HT1080 (cell line): ENCODE data around the gene IL25. TPM values are rescaled to one million over a fixed set of nuclear protein-coding genes. Genes with fewer than 3 reads are reported as not detected.

Experiments
- small RNA-seq: library from RNA; depleted of rRNA; stranded (forward); fragments of <200 nt; gene quantifications from one replicate; pipeline ENCODE3, GENCODE V24; 2014
- total RNA-seq: library from RNA; depleted of rRNA; stranded (reverse); fragments of >200 nt; shearing (Covaris generic); gene quantifications from 2 replicates; pipeline ENCODE4 v1.2.3, GENCODE V29; 2014; rRNA removed

Gene IL25
- total RNA-seq, 1 experiment from 2014 or later: not detected

Small RNA genes within 50 kb of the gene (small RNA-seq; reads per million reads assigned to genes)
- gene MIR208A (not detected), gene MIR208B (not detected)

Other genes with a start within 250 kb of the IL25 start
- 0.06 and 0.50 TPM in 2 replicates for gene SLC7A8, start 189.1 kb upstream of the IL25 start, total RNA-seq
- gene RNF212B, start 134.9 kb upstream of the IL25 start, total RNA-seq: not detected in 2 replicates
- gene HOMEZ, start 86.7 kb upstream of the IL25 start, total RNA-seq: 2.3 and 3.3 TPM in 2 replicates
- gene PPP1R3E, start 70.0 kb upstream of the IL25 start, total RNA-seq: 3.2 and 4.0 TPM in 2 replicates
- 14.0 and 16.5 TPM in 2 replicates for gene BCL2L2, start 66.0 kb upstream of the IL25 start, total RNA-seq
- gene PABPN1, start 51.4 kb upstream of the IL25 start, total RNA-seq: 129 and 147 TPM in 2 replicates
- gene SLC22A17, start 19.9 kb upstream of the IL25 start, total RNA-seq: 1.2 and 5.5 TPM in 2 replicates
- gene EFS, start 7.6 kb upstream of the IL25 start, total RNA-seq: not detected in 2 replicates
- gene CMTM5, start 4.2 kb downstream of the IL25 start, total RNA-seq: 0.10 TPM in 1 of 2 replicates, not detected in the other
- 0.03 TPM in 1 of 2 replicates, not detected in the other for gene MYH6, start 35.5 kb downstream of the IL25 start, total RNA-seq
- gene MYH7, start 62.9 kb downstream of the IL25 start, total RNA-seq: not detected in 2 replicates
- gene NGDN, start 96.9 kb downstream of the IL25 start, total RNA-seq: 75.0 and 78.0 TPM in 2 replicates
- gene ZFHX2, start 179.0 kb downstream of the IL25 start, total RNA-seq: 0.63 and 1.2 TPM in 2 replicates
- gene THTPA, start 183.5 kb downstream of the IL25 start, total RNA-seq: 19.5 and 25.8 TPM in 2 replicates
- gene AP1G2, start 195.0 kb downstream of the IL25 start, total RNA-seq: 26.5 and 31.5 TPM in 2 replicates
- gene JPH4, start 206.0 kb downstream of the IL25 start, total RNA-seq: 32.5 and 36.3 TPM in 2 replicates